ENCODE results near the gene KRTAP10-5.

Gene KRTAP10-5

GRCh38 chr21:44548381-44548780, 32.0 kb downstream of the KRTAP10-5 start:
- DNase-seq, result no peak

GRCh38 chr21:44547656-44548331, 32.6 kb downstream of the KRTAP10-5 start:
- DNase-seq, result no peak

- no peak for DNase-seq
Observed at GRCh38 chr21:44544566-44544965, 35.8 kb downstream of the KRTAP10-5 start.

GRCh38 chr21:44542716-44543115, 37.7 kb downstream of the KRTAP10-5 start:
- no peak for DNase-seq

DNA sequence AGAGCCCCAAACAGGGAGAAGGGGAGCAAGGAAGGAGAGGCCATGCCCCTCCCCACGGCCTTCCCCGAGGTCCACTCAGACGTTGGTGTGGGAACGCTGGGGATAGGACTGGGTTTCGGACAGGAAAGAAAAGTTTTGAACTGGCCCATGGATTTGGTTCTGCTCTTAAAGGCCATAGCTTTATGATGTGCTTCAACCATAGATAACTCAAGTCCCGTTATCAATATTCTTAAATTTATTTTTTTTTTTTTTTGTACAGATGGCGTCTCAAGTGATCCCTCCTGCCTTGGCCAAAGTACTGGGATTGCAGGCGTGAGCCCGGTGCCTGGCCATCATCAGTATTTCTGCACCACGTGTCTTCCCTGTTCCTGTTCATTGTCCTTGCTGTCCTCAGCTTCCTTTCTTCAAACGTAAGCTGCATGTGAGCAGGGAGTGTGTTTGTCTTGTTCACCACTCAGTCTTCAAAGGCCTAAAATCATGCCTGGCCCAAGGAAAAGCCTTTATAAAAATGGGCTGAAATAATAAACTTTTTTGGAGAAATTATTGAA, 39.6 kb downstream of the KRTAP10-5 start:
- DNase-seq, result no peak

DNA sequence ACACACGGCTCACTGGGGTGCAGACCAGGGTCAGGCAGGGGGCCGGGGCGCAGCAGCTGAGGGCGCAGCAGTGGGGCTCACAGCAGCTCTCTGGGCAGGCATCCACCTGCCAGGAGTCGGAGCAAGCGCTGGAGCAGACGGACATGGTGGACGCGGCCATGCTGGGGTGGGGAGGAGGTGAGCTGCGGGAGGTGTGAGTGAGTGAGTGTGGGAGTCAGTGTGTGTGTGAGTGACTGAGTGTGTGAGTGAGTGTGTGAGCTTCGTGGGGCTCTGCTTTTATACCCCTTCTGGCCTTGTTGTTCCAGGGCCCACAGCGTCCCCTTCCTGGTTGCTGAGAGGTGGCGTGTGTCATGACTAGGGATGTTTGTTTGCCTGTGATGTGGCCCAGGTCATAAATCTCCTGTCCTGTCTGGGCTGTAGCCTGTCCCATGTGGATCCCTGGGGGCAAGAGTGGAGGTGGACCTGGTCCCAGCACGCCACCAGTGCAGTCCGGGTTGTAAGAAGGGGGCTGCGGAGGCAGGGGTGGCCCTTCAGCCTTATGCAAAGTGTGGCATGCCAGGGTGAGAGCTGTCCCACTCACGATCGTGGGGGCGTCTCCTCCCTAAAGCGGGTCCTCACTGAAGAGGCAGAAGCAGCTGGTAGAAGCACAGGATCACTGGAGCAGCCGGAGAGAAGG, 40.3 kb downstream of the KRTAP10-5 start, which contains the start of gene KRTAP10-1:
KRTAP10-1 (minus strand) TSS at position 205 of the 676 bp plus-strand sequence; CDS start at position 160, 45 bp downstream.
- no peak for DNase-seq

DNA sequence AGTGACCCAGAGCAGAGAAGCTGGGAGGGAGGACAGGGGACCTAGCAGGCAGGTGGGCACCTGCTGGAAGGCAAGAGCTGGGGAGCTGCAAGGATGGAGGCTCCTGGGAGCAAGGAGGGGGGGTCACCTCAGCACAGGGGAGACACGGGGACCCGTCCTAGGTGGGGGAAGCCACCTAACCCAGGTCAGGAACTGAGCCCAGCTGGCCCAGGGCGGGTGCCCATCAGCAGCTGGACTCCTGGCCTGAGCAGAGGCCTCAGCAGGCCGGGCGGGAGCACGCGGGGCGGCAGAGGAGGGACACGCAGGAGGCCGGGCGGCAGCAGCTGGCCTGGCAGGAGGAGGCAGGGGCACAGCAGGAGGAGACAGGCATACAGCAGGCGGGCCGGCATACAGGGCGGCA, 41.4 kb downstream of the KRTAP10-5 start:
- no peak for DNase-seq

DNA sequence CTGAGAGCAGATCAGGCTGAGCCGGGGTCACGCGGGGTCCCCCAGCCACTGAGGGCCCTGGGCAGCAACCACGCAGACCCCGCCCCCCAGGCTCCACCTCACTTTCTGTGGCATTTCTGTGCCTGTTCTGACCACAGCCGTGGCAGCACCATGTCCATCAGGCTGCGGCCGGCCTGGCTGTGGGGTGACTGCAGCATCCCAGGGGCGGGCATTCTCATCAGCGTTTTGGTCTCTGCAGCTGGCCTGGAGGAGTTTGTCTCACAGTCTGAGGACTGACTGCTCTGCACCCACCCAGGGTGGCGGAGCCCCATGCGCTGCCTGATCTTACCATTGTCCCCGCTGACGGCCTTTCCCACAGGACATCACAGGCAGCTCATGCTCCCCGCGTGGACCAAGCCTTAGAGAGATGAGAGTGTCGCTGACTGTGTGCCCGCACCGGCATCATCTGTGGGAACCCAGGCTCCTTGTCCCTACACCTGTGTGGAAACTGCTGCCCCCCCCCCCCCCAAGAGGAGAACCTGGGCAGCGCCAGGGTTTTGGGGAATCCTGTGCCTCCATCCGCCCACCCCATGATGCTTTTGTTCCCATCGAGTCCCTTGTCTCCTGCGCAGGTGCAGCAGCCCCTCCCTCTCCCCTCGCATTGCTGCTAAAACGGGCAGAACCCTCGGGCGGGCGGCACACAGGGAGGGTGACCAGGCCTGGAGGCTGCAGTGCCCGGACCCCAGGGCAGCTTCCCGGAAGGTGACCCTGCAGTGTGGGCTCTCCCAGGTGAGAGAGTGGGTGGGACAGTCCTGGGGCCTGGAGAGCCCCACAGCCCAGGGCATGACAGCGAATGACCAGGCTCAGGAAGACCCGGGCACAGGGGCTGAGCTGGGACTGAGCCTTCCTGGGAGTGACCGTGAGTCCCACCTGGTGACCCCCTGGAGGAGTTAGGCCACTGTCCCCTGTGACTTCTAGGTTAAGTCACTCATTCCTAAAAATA, 42.2 kb downstream of the KRTAP10-5 start:
- no peak for DNase-seq

- DNase-seq, result no peak
Observed at GRCh38 chr21:44535963-44536362, 44.4 kb downstream of the KRTAP10-5 start.

- no peak for DNase-seq
Observed at GRCh38 chr21:44534688-44535087, 45.7 kb downstream of the KRTAP10-5 start.

DNA sequence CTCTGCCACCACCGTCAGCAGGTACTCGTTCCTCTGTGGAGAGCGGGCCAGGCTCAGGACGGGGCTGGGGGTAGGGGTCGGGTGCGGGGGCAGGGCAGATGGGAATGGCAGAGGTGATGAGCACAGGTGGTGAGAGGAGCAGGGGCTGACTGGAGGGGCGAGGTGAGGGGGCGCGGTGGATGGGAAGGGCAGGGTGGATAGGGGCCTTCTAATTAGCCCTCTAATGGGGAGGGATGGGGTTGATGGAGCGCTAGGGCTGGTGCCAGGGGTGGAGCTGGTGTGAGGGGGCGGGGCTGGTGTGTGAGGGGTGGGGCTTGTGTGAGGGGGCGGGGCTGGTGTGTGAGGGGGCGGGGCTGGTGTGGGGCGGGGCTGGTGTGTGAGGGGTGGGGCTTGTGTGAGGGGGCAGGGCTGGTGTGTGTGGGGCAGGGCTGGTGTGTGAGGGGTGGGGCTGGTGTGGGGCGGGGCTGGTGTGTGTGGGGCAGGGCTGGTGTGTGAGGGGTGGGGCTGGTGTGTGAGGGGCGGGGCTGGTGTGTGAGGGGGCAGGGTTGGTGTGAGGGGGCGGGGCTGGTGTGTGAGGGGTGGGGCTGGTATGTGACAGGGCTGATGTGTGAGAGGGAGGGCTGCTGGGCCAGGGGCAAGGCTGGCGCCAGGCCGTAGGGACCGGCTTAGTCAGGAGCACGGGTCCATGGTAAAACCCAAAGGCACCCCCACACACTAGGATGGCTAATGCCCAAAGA, 46.3 kb downstream of the KRTAP10-5 start:
- DNase-seq, result no peak

DNA sequence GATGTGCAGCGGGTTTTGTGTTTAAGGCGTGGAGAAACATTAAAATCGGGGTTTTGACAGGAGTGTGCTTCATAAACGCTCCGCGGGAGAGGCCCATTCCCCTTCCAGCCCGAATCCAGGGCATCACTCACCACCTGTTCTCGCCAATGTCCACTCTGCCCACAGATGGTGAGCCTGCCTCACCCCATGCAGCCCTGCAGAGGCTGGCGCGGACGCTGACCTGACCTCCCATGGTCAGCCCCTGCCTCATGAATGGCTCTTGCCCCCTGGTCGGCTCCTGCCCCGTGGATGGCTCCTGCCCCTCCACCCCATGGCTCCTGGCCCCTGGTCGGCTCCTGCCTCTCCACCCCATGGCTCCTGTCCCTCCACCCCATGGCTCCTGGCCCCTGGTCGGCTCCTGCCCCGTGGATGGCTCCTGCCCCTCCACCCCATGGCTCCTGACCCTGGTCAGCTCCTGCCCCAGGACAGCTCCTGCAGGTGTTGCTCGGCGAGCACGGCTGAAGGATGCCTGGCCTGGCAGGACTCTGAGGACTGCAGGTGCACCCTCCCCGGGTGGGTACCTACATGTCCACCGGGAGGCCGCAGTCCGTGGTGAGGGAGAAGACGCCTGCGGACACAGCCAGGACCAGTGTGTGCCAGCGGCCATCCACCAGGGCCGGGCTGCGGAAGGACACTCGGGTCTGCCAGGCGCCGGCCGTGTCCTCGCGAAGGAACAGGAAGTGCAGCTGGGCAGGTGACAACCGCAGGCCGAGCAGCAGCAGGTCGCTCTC, 47.1 kb downstream of the KRTAP10-5 start:
- DNase-seq, result no peak

DNA sequence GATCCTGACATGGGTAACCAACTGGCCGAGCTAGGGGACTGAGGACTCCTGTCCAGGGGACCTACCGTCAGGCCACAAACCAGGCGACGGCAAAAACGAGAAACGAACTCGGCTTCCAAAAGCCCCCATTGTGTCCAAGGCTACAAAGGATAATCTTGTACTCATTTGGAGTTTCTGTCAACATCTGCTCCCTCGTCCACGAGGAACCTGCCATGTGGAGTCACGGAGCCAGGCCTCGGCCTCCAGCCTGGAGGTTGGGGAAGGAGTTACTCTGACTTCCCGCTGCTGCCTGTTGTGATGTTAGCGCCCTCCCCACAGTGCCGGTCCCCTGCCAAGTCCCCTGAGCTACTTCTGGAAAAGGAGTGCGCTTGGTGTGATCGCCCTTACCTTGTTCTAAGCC, 47.7 kb downstream of the KRTAP10-5 start:
- no peak for DNase-seq

DNA sequence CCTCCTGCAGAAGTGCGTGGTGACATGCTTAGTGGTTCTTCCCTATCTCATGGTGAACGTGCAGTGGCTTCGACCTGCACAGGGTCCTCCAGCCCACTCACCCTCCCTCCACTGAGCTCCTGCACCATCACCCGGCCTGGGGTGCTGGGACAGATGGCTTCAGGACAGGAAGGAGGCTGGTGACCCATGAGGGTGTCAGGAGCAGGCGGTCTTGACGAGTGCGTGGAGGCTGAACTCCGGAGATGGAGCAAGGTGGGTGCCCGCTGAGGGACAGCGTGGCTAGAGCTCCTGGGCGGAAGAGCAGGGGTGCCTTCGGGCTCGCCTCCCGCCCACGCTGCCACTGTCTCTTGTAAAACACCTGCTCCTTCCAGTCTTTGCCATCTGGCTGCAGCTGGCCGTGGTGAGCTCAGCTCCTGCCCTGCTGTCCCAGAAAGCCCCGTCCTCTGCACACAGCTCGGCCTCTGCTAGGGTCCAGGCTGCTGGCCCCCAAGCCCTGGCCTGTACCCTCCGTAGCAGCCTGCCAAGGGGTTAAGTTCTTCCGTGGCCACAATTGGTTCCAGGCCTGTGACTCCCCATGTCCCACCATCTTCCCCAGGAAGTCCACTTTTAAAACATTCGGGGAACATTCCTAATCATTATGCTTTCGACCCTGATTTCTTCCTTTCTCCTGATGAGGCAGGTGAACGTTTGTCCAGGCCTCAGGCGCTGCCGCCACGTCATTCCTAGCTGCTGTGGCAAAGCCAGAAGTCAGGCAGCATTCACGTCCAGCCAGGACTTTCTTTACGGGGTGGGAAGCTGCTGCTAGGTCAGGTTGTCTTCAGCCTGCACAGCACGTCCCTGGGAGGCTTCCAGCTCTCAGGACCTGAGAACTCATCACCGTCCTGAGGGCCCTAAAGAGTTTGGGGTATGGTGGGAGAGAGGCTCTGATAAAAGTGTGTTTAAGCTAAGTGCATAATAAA, 48.5 kb downstream of the KRTAP10-5 start:
- no peak for DNase-seq

DNA sequence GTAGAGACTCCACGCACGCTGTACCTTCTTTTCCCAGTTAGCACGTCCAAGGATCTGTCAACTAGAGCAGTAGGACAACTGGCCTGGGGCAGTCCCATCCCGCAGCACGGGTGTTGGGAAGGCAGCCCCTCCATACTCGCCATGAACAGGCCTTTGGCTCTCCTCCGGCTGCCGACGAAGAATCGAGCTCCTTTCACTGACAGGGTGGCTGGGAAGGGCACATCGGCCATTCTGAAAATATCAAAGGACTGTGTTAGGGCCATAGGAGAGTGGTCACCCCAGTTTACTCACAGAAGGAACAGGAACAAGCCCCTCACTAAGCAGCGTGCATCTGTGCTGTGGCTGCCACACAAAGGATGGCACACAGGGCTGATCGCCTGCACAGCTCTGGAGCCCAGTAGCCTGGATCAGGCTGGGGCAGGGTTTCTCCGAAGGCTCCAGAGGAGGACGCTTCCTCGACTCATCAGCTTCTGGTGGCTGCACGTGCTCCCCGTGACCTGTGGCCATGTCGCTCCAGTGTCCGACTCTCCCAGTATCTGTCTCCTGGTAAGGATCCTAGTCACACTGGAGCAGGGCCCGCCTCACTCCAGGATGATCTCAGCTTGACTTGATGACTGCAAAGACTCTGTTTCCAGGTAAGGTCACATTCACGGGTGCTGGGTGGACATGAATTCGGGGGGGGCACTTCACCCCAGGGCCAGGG, 49.4 kb downstream of the KRTAP10-5 start:
- no peak for DNase-seq

DNA sequence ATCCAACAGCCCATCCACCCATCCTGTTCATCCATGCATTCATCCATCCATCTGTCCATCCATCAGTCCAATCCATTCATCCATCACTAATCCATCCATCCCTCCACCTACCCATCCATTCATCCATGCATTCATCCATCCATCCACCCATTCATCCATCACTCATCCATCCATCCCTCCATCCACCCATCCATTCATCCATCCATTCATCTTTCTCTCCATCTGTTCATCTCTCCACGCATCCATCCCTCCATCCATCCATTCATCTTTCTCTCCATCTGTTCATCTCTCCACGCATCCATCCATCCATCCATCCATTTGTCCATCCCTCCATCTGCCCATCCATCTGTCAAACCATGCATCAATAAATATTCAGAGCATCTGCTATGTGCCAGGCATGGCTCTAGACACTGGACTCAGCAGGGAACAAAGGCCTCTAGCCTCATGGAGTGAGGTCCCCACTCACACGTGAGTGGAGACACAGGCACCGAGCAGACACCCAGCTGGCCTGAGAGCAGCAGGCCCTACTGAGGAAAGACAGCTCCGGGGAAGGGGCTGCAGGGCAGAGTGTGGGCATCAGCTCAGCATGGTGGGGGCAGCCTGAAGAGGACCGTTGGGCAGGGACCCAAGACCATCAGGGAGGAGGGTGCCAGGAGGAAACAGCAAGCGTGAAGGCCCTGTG, 50.0 kb downstream of the KRTAP10-5 start:
- no peak for DNase-seq

- no peak for DNase-seq
Observed at GRCh38 chr21:44529503-44530125, 50.8 kb downstream of the KRTAP10-5 start.

All from effector CD8-positive, alpha-beta T cell (primary cell).